Measurements from ENCODE around the gene ATP6V1G2.

- TF ChIP-seq EZH2phosphoT487 (IDR thresholded peaks at IDR 0.05; ENCODE audit: insufficient read depth, low read depth) (no peak), EZH2 (IDR thresholded peaks at IDR 0.05; ENCODE audit: insufficient read depth, poor library complexity, severe bottlenecking) (no peak)
Observed at GRCh38 chr6:31534521-31535040, 11.8 kb downstream of the ATP6V1G2 start.

Data from GM23248 (cell line).